ENCODE data around the gene GBE1.

- no peak for TF ChIP-seq CTCF (IDR thresholded peaks at IDR 0.05)
- no peak for TF ChIP-seq POLR2A (IDR thresholded peaks at IDR 0.05)
These were observed 231.1 kb downstream of the GBE1 start for GRCh38 chr3:81530180-81530939.
